Brain pericyte (primary cell): Measurements from ENCODE around the gene PJA2.

Experiments
- DNase-seq: peaks from one replicate; pipeline ENCODE4 v3.0.0-alpha.2; 2012; ENCODE audit warnings: low read depth, low spot score

PJA2 gene

DNA sequence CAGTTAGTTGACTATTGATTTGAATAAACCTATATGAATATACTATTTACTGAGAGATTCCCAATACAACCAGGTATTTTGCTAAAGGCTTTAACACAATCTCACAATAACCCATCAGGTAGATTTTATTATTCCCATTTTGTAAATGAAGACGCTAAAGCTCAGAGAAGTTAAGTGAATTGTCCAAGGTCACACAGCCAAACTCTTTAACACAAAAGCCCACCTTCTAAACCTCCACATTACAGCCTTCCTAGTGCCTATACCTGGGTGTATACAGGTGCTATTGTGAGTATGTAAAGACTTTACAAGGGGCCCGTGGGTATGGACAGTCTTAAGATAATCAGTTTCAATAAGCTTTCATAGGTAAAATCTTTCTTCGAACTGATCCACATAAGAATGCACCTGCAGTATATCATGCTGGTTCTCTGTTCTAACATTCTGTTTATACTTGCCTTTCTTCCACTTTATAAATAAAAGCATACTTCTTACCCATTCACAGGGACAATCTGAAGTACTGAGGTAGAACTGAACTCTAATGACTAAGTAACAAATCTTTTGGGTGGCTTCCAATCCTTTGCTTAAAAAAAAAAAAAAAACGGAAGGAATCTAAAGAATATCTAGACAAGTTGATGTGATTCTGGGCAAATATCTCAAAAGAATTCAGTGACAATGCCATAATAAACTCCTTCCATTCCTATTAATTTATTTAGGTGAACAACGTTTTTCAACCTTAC, 59.1 kb downstream of the PJA2 start:
- DNase-seq: no peak

DNA sequence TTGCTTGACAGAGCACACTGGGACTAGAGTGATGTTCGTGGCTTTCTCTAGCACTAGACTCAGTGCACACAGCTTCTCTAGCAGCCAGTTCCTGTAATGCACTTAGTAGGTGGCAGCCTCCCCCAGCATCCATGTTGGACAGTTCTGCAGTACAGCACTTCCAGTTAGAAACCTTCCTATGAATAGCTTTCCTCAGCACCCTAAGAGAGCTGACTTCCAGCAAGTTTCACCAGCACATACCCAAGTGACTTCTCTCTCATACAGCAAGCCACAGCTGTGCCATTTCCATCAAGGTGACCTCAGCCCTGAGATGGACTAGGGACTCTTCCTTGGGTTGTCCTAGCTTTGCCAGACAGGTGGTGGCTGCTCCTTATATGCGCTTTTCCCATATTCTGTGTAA, 60.4 kb downstream of the PJA2 start:
- DNase-seq: no peak

DNA sequence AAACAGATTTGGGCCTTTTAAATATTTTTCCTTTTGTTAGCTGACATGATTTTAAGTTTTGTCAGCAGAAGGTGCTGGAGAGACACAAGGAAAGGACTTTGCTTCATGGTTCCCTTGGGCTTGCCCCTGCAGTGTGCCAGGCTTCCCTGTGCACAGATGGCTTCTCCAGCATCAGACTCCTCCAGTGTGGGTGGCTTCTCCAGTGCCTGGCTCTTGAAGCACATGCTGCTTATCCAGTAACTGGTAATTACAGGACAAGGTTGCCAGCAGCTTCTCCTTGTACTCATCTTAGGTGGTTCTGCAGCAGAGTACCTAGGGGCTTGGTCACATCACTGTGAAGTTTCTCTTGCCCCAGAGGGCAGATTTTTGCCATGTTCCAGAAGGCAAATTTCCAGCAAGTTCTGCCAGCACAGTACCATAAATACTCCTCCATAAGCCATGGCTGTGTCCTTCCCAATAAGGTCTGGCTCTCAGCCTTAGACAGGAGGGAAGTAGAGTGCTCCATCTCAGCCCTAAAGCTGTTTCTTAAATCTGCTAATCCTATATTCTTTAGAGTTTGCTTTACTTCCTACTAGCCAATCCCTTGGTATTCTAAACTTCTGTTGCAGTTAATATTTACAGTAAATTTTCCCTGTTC, 62.4 kb downstream of the PJA2 start:
- no peak for DNase-seq

DNA sequence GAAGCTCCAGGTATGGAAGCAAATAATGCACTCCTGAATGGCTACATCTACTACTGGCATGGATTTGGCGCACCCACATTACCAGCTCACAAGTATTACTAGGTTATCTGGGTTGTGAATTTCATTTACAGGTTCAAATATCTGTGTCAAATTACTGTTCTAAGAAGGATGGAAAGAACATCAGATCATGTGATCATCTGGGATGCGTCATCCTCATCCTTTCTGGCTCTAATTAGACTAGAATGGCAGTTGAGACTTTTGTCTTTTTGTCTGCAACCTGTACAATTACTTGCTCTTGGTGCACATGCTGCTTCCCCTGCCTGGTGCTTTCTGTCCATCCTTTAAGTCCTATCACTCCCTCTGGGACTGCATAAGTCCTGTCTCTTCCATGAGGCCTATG, 64.1 kb downstream of the PJA2 start:
- no peak for DNase-seq

DNA sequence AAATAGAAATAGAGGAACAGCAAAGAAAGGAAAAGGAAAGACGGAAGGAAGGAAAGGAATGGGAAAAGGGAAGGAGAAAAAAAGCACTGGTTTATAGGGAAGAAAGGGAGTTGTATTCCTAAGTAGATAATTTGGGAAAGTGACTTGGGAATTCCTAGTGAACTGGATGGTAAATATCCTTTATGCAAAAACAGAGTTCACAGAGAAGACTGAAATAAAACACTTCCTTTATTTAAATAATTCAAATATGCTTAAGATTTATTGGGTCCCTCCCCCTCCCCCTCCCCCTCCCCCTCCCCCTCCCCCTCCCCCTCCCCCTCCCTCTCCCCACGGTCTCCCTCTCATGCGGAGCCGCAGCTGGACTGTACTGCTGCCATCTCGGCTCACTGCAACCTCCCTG, 69.4 kb downstream of the PJA2 start:
- DNase-seq: no peak

DNA sequence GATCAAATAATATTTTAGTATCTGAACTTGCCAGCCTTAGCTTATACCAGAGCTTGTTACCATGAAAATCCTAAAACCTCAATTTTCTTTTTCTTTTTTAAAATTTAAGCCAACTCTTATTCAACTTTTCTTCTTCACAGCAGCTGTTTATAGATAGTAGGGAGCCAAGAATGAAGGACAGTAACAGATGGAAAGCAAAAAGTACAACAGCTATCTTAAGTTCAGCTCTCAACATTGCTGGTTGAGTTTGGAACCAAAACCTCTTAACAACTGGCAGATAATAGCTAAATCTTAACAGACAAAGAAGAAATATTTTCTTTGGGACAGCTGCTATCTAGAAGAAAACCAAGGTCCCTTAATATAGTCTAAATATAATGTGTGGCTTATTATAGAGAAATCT, 74.7 kb downstream of the PJA2 start:
- DNase-seq: no peak

DNA sequence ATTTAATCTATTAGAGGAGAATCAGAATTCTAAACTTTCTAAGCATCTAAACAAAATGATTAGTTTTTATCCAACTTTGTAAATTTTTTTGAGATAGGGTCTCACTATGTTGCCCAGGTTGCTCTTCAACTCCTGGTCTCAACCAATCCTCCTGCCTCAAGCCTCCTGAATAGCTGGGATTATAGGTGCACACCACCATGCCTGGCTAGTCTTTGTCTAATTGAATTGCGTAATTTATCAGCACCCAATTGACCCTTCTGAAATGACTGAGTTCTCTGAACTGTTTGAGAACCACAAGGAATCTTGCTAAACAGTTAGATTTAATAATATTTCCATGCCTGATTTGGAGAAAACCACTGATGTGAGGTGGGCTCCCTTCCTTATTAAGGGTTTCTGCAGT, 75.7 kb downstream of the PJA2 start:
- no peak for DNase-seq

DNA sequence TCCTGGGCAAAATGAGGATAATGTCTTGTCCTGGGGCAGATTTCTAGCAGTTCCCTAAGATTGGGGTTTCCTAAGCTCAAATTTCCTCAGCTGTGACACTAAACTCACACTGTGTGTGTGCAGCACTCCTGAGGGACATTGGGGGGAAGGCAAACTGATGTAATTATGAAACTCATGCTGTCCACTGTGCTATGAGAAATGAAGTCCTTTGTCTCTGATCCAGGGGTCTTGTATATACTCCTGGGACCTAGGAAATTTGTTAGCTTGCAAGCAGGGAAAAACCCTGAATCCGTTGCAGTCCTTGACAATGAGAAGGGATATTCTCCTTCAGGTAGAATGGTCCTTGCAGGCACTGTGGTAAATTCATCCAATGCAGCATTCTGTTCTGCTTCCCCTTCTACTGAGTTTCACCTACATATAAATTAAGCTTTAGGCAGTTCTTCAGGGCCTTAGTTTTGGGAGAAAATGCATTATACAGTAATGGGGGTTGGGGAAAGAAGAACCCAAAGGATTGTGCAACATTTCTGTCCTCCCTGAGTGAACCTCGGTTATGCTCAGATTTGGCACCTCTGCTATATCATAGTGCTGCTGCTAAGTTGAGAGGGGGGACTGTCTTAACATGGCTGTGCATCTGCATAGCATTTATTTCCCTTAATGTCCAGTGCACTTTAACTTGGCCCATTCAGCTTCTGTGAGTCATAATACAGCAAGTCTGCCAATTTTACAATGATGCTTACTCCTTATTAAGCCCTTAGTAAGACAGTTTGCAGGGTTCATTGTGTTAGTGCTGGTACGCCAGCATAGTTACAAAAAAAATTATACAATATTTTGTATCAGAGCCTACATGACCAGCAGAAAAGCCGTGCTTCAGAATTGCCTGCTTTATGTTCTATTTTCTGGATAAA, 80.2 kb downstream of the PJA2 start:
- no peak for DNase-seq

DNA sequence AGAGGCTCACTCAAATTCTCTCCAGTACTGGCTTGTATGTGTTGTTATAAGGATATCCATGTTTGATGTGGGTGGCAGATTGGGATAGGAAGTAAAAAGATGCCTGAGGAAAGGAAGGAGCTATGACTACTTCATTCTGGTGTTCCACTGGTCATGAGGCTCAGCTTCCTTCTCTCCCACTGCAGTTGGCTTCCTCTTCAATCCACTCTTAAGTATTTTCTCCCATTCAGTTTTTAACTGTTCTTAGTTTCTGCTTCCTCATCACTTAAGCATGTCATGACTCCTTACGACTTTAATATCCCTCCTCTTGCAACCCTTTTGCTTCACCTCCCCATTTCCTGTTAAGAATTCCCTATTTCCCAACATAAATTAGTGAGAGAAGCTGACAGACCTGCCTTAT, 81.1 kb downstream of the PJA2 start:
- no peak for DNase-seq

DNA sequence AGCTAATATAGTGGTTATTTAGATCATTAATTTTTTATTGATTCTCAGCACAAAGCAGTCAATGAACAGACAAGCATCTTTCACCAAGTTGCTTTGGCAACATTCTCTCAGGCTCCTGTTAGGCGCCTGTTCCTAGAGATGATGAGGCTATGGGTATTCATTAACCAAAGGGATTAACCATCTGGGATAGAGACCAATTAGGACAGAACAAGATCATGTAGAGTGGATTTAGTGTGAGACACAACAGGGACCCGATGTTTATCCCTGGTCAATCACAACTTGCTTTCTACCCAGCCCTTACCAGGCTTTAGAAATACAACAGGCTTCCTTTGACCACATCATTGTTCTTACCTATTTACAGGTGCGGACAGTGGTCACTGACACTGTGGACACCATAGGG, 82.2 kb downstream of the PJA2 start:
- DNase-seq: no peak

DNA sequence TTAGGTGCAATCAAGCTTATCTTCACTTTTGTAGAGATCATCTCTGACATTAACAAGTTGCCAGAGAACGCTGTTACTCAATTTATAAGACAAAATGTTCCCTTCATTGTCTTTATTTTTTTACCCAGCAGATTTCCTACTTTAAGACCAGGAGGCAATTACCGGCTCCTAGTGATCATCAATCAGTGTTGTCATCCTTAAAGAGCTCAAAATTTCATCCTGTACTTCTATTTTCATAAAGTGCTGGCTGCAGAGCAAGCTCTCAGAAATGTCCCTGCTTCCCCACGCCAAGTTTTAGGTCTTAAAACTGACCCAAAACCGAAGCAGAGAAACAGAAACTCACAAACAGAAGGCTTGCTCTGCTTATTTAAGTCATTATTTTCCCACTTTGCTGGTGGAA, 82.9 kb downstream of the PJA2 start:
- DNase-seq: no peak

DNA sequence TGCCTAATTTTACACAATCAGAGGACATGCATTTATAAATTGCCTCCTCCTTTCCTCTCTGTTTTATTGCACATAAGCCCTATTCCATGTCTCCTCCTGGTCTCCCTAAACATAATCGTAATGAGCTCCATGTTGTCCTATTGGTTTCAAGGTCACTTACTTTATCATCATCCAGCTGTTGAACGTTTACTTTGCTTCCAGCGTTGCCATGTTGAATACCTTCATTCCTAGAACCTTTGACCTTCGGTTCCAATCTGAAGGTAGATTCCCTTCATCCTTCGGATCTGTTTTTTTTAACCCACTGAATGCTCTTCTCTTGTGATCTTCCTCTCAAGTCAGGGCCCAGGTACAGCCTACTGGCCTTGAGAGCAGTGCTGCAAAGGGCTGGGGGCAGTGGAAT, 84.3 kb downstream of the PJA2 start:
- no peak for DNase-seq

DNA sequence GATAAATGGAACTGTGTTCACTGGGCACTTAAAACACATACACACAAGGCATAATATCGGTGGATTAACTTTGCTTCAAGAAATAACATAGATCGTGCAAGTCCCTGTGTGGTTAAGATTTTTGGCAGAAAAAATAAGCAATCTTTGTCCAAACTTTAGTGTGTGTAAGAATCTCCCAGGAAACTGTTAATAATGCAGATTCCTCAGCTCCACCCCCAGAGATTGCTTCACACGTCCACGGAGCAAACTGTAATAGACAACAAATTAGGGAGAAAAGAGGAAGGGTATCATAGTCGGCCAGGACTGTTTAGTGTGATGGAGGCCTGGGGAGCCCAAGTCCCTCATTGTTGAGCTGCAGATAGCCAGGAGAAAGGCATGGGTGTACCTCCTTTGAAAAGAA, 84.8 kb downstream of the PJA2 start:
- DNase-seq: no peak

DNA sequence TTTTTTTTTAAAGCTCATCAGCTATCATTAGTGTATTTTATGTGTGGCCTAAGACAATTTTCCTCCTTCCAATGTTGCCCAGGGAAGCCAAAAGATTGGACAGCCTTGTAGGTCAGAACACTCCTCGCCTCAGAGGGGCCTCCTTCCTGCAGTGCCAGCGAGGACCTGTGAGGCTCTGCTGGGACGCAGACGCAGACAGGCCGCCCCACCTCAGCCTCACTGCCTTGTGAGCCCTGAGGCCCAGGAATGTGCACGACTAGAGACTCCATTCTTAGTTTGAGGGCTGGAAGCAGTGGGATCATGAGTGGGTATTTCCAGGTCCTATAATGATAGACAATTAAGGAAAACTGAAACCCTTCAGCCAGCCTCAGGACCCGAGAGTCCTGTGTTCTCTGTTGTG, 85.4 kb downstream of the PJA2 start:
- no peak for DNase-seq

DNA sequence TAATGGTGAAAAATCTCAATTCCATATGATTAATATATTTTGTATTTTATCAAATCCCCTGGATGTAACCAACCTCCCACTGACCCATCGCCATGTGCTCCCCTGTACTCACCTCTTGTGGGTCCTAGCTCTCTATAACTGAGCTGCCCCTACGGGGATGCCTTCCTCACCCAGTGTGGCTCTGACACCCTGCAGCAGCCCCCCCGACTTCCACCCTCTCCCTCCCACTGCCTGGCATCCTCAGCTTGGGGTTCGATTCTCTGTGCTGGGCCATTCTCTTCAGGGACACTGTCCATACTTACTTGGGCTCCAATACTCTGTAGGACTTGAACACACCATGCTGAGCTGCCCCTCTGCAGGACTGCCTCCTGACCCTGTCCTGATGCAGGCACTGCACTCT, 87.1 kb downstream of the PJA2 start:
- no peak for DNase-seq

DNA sequence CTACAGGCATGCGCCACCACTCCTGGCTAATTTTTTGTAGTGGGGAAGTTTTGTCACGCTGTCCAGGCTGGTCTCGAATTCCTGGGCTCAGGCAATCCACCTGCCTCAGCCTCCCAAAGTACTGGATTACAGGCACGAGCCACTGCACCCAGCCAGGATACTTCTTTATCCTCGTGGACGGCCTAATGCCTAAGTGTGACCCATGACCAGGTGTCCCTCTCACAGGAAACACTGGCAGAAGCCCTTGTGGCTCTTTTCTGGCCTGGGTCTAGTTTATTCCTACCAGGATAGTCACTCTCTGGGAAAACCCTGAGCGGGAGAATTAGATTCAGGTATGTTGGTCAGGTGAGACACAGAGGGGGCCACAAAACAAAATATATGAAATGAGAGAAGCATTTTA, 90.4 kb downstream of the PJA2 start:
- no peak for DNase-seq

DNA sequence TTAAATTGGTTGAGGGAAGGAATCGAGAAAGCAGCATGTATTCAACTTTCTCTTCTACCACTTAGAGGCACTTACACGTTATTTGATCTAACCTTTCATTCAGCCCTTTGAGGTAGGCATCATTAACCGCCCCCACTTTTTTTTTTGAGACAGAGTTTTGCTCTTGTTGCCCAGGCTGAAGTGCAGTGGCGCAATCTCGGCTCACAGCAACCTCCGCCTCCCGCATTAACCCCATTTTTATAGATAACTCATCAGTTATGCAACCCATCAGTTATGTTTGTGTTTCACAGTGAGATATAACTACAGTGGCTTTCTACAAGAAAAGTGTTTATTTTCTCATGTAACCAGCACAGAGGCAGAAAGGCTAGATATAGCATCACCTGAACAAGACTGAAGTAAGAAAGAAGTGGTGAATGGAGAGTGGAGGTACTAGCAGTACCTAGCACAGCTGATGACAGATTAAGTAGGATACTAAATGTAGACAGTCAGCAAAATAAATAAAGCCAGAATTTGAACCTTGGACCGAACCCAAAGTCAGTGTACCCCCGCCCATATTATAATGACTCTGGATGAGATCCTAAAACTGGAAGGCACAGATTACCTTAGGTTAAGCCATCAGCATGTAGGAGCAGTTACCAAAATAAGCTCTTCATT, 91.2 kb downstream of the PJA2 start:
- DNase-seq: no peak

DNA sequence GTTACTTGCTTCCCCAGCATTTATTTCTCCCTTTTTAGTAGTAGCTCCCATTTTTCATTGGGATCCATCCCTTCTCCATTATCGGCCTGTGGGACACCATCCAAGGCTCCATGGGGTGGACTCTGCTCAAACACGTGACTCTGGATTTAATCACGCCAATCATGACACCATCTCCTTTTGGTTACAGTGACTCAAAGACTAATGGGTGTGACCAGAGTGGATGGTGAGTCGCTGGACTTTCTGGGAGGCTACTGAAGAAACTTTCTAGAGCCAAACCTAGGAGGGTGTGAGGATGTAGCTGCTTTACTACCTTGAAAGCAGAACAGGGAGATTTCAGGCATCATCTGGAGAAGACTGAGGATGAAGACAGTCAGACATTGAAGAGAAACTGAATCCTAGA, 93.1 kb downstream of the PJA2 start:
- DNase-seq: no peak

DNA sequence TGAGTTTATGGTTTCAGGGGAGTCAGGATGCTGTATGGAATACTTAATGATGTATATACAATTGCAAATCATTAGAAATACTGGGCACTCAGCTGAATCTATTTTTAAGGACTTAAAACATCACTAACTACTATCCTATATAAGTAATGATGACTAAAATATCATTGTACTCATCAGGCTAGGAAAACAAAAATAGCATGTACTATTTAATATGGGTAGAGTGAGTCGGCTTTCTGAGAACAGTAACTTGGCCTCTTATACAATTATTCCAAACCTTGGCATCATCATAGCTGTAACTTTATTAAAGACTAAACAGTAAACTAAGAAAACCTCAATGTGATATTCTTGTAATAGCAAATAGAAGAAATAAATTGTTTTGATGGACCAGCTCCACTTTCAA, 94.5 kb downstream of the PJA2 start:
- DNase-seq: no peak

DNA sequence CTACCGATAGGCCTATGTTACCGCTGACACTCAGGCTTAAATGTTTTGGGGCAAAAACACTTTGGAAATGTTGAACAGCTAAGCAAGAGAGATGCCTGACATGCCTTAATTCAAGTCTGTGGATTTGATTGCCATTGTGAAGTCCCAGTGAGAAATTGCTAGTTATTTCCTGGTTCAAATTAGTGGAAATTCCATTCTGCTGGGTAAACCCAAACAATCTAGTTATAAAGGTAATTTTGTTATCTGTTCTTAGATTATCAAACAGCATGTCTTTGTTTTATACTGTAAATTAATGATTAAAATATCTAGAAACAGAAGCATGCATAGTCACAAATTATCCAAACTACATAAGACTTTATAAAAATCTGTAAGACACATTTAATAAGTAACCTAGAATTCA, 96.6 kb downstream of the PJA2 start:
- no peak for DNase-seq

DNA sequence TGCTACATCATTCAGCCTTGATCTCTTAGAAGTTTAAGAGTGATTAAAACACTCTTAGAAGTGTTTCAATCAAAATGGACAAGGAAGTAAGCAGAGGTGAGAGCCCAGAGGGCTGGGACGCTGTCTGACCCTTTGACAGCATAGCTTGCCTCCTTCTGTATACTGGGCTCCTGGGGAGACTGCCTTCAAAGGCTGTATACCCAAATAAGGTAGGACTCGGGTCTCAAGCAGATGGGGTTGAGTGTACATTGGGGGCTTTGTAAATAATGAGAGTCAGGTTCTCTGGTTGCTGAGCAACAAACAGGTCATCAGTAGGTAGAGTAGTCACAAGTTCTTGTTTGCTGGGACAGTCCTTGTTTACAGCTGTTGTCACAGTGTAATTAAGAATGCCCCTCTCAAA, 97.1 kb downstream of the PJA2 start:
- DNase-seq: no peak

DNA sequence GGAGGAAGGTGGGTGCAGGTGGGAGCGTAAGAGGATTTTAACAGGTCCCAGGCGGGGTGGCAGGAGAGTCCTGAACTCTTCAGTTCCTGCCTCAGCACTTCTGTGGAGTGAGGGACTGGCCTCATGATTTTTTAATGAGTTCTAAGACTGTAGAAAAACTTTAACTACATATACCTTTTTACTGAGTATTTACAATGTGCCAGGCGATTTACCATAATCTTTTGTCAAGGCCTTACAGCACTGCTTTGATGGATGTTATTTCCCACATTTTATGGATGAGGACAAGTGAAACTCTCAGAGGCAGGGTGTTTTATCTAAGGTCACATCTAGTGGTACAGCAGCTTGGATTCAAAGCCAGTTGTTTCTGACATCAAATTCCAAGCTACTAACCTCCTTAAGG, 99.5 kb downstream of the PJA2 start:
- no peak for DNase-seq
